ENCODE results near the gene SOX6.
"Not testable (repeated sequence)": the region's sequence is repeated elsewhere in the genome, so short reads cannot be mapped to it uniquely, and the experiment has no call there.

The SOX6 gene
- total RNA-seq, result 0.14 to 0.48 reads per million in 2 donors

- DNase-seq, result no peak
Measured at GRCh38 chr11:16356057-16356760, at the start of gene SOX6. Gene SOX6, minus strand, starts transcription at chr11:16356546. Its CDS starts 15,298 bp downstream, at chr11:16341248.

DNA sequence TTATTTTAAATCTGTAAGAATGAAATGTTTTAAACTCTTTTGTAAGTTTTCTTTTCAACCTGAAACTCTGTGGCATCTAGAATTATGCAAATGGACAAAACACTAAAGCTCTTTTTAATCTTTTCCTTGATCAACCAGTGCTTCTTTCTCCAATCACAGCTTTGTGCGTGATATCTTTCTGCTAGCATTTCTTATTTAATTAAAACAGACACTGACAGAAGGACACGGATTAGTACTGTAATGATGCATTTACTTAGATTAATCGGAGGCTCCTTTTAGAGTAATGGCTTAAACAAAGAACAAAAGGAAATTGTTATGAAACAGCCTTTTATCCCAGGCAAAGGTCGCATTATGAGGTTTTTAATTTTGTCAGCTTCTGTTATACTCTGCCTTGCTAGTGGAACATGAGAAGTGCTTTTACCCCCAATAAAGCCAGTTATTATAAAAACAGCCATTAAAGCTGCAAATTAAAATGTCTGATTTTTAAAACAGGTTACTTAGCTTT is 48.5 kb upstream of the SOX6 start:
- DNase-seq, result no peak

DNA sequence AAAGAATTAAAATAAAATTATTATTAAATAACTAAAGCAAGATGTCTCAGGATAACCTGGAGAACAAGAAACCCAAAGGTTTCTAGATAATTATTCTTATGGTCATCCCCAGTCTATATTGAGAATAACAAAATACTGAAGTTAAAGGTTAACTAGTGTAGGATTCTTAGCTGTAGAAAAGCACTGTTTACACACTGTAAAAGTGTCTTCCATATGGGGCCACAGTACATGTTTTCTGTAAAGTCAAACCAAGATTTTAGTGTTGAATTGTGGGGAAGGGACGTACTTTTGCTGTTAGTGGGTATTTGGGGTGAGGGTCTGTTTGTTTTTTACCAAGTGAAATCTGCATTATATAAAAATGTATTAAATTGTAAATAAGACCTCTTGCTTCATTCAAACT is 47.5 kb upstream of the SOX6 start:
- no peak for DNase-seq

GRCh38 chr11:16403448-16403803 is 47.1 kb upstream of the SOX6 start:
- DNase-seq, result no peak

- no peak for DNase-seq
Measured at GRCh38 chr11:16402654-16403447, 46.5 kb upstream of the SOX6 start.

DNA sequence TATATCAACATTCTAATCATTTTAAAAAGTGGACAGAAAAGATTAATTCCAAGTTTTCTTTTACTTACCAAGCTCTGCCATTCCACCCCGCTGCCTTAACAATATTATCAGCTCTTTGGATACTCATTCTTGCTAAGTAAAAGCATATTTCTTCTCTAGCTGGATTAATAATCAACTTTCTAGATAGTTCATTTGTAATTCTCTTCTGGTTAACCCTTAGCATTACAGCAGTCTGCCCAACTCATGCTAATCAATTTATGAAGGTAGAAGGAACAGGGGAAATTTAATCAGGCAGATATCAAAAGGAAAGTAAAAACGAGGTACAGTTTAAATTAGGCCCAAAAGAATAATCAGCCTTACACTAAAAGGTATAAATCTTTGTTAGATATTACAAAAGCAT is 41.0 kb upstream of the SOX6 start:
- DNase-seq, result no peak

DNA sequence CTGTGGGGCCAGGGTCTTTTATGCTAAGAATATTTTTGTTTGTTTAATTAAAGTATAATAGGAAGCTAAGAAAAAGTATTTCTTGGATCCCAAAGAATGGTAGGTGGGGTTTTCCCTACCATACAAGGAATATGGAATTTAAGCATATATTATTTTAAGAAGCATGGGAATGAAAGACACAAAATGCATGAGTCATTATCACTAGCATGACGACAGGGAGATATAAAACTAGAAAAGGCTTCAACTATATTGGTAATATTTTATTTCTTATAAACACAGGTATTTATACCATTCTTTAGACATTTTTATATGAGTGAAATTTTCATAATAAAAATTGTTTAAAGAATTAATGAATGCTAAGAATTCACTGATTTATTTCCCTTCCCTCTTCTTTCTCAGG is 39.3 kb upstream of the SOX6 start:
- DNase-seq, result no peak

DNA sequence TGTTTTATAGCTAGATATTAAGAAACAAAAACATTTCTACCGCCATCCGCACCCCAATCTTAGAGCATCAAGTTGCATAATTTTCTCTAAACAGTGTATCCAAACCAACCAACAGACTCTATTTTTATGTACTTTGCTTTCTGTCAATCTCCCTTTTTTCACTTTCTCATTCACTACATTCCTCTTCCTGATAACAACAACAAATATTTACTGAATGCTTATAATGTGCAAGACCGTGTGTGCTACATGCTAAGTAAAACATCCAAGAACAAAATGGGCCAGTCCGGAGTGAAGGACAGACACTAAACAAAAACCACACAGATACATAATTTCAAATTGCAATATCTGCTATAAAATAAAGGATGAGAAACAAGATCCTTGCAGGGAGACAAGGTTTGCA is 38.6 kb upstream of the SOX6 start:
- DNase-seq, result no peak

- DNase-seq, result no peak
Measured at GRCh38 chr11:16393340-16393739, 37.0 kb upstream of the SOX6 start.

DNA sequence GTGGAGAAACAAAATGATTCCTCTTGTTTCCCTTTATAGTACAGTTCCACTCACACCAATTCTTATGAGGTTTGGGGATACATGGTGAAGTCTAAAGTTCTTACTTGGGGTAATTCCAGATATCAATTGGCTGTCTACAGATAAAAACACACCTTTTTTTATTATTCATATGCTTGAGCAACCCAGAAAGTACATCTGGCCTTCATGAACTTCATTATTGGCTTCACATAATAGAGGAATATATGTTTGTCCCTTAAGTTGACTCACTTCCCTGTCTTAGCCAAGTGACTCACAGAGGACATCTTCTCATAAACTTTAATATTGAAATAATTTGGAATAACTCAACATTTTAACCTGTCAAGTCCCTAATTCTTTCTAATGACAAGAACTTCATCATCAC is 36.3 kb upstream of the SOX6 start:
- DNase-seq, result no peak

DNA sequence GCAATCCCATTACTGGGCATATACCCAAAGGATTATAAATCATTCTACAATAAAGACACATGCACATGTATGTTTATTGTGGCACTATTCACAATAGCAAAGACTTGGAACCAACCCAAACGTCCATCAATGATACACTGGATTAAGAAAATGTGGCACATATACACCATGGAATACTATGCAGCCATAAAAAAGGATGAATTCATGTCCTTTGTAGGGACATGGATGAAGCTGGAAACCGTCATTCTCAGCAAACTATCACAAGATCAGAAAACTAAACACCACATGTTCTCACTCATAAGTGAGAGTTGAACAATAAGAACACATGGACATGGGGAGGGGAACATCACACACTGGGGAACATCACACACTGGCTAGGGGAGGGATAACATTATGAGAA is 34.5 kb upstream of the SOX6 start:
- not testable (repeated sequence) for DNase-seq

DNA sequence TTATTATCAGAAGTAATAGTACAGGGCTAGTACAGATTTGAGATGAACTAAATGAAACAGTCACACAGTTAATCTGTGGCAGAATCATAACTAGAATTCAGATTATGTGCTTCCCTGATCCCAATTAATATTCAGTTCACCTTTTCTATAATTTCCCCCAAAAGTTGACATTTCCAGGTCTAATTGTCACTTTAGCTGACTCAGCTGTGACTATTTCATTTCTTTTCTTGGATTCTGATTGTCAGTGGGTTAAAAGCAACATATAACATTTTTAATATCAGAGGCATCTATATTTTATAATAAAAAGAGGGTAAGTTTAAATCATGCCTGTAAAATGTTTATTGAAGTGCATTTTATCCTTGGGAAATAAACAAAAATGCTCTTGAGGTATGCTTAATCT is 28.8 kb upstream of the SOX6 start:
- DNase-seq, result no peak

GRCh38 chr11:16382638-16383380 is 26.5 kb upstream of the SOX6 start:
- DNase-seq, result no peak

DNA sequence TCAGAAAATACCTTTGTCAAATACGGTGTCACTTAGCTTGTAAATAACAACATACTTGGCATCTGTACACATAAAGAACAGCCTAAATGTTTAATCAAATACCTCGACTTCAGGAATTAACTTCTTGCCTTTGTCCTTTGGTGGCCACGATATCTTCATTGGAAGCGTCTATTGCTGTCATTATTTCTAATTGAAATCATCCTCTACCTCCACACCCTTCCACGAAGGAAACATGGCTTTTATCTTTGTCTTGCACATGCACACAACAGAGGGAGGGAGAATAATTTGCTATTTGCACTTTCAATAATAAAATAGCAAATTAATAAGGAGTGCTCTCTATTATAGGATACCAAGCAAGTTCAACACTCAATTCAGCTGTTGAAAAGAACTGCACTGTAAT is 25.8 kb upstream of the SOX6 start:
- no peak for DNase-seq

- no peak for DNase-seq
Measured at GRCh38 chr11:16380941-16381568, 24.7 kb upstream of the SOX6 start.

GRCh38 chr11:16378906-16379305 is 22.6 kb upstream of the SOX6 start:
- DNase-seq, result no peak

GRCh38 chr11:16377746-16378145 is 21.4 kb upstream of the SOX6 start:
- no peak for DNase-seq

GRCh38 chr11:16375664-16376063 is 19.3 kb upstream of the SOX6 start:
- DNase-seq, result not testable (repeated sequence)

- no peak for DNase-seq
Measured at GRCh38 chr11:16373768-16374167, 17.4 kb upstream of the SOX6 start.

- DNase-seq, result no peak
Measured at GRCh38 chr11:16372355-16372754, 16.0 kb upstream of the SOX6 start.

GRCh38 chr11:16367252-16367651 is 10.9 kb upstream of the SOX6 start:
- DNase-seq, result no peak

DNA sequence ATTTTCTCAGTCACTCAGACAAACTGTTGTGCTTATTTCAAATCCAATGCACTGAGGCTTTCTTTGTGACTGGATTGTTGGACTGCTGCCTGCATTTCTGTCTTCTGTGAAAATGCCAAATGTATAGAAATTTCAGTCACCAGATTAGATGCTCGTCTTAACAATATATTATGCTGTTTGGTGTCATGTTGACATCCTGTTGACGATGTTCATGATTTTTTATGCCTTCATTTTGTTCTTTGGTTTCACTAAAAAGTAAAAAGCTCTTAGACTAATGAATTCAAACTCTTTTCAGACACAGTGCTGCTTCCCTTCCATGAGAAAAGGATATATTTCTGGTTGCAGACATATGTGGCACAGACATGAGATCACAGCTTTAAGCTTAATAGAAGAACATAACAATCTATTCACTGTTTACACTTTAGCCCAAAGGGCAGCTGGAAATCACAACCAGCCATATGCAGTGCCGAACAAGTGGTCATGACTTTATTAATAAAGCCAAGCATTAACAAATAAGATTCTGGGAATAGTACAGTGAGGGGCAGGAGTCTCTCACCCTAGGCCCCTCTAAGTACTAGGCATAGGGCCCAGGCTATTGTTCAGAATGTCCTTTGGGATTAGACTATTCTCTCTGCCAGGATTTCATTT is 9.4 kb upstream of the SOX6 start:
- no peak for DNase-seq

DNA sequence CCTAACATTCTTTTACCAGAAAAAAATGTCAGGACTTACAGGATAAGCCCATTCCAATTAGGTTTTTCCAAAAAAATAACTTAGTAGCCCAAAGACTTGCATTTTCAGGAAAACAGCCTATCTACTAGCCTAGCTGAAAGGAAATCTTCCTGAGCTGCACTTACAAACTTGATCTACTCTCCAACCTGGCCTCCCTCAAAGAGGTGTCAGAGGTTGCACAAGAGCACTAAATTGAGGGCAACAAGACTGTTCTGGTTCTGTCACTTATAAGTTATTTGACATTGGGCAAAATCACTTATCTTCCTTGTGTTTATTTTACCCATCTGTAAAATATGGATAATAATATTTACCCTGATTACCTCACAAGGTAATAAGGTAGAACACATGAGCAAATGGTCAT is 7.9 kb upstream of the SOX6 start:
- no peak for DNase-seq

All from T-helper 9 cell (primary cell).